GM12878 (cell line): ENCODE results near the gene LYPD4. TPM values are rescaled to one million over a fixed set of nuclear protein-coding genes. Genes with fewer than 3 reads are reported as not detected.
"Not testable (repeated sequence)": the region's sequence is repeated elsewhere in the genome, so short reads cannot be mapped to it uniquely, and the experiment has no call there.

Experiments
- ATAC-seq: fragments of 200-7000 bp; cut with Tn5 transposase; 3 replicates; pipeline ENCODE4 v1.9.1; 2020; ENCODE audit warnings: mild to moderate bottlenecking, moderate library complexity
- BruUV-seq: library from RNA; stranded (reverse); fragments of 400-500 nt; replicated peaks from 2 replicates; lab custom pipeline; 2021; lab: Mats Ljungman, UMichigan
- CTCF ChIA-PET: fragments of 300-600 bp; sonication (Branson Sonifier 250); formaldehyde crosslinking; extraction: SDS; loops from one replicate; lab custom pipeline; 2021; ENCODE audit warnings: inconsistent platforms; lab: Yijun Ruan, JAX
- POLR2A ChIA-PET: fragments of 350-600 bp; formaldehyde crosslinking; extraction: SDS; loops from one replicate; lab custom pipeline; 2021; ENCODE audit warnings: inconsistent platforms; lab: Charles Lee
- RAD21 ChIA-PET: fragments of 300-600 bp; sonication (Branson Sonifier 250); formaldehyde crosslinking; loops from one replicate; lab custom pipeline; 2023; ENCODE audit warnings: antibody characterized with exemption; ENCODE audit not compliant: unreplicated experiment; lab: Charles Lee
- SMC1A ChIA-PET: fragments of 300-600 bp; sonication (Branson Sonifier 250); formaldehyde crosslinking; loops from one replicate; lab custom pipeline; 2023; ENCODE audit not compliant: unreplicated experiment, uncharacterized antibody; lab: Charles Lee
- DNase-seq: peaks from one replicate; pipeline ENCODE4 v3.0.0-alpha.2; 2011; ENCODE audit warnings: low read depth, low spot score
- FAIRE-seq: peaks from 3 replicates; lab custom pipeline; 2011; peaks lifted over from hg19 to GRCh38; lab: Jason Lieb, UNC
- H2AFZ ChIP-seq: 2 replicates; pipeline ENCODE4 v1.6.0; 2011; ENCODE audit warnings: low read depth, low read length, control low read depth; ENCODE audit not compliant: control insufficient read depth
- H3K27ac ChIP-seq: 2 replicates; pipeline ENCODE4 v1.5.1; 2011; ENCODE audit warnings: control low read depth; ENCODE audit not compliant: control insufficient read depth, insufficient read depth
- H3K27me3 ChIP-seq, 2 experiments: replicated peaks in 1 of 2; 2 replicates each; pipeline versions ENCODE4 v1.6.0 to v1.6.1; 2011; ENCODE audit warnings: low read length in 1 of 2; ENCODE audit not compliant: control insufficient read depth in 2 of 2, insufficient read depth in 2 of 2
- H3K36me3 ChIP-seq, 2 experiments: 2 replicates each; pipeline ENCODE4 v1.5.1; 2011; ENCODE audit warnings: low read length in 1 of 2; ENCODE audit not compliant: control insufficient read depth in 2 of 2, insufficient read depth in 2 of 2
- H3K4me1 ChIP-seq: 2 replicates; pipeline ENCODE4 v1.6.1; 2011; ENCODE audit warnings: mild to moderate bottlenecking, low read length, moderate library complexity, mixed read lengths; ENCODE audit not compliant: control insufficient read depth, insufficient read depth
- H3K4me2 ChIP-seq: 2 replicates; pipeline ENCODE4 v1.6.0; 2011; ENCODE audit warnings: control low read depth; ENCODE audit not compliant: control insufficient read depth, insufficient read depth
- H3K4me3 ChIP-seq: fragments of 200-600 bp; sonication (generic); 2 replicates; pipeline ENCODE4 v1.5.1; 2016
- H3K79me2 ChIP-seq: 2 replicates; pipeline ENCODE4 v1.6.0; 2011; ENCODE audit warnings: low read length; ENCODE audit not compliant: control insufficient read depth, insufficient read depth
- H3K9ac ChIP-seq: 2 replicates; pipeline ENCODE4 v1.8.0; 2011; ENCODE audit warnings: low read length, control low read depth, mixed read lengths; ENCODE audit not compliant: control insufficient read depth, insufficient read depth
- H3K9me3 ChIP-seq: replicated peaks from 3 replicates; pipeline ENCODE4 v1.5.1; 2011; ENCODE audit warnings: mild to moderate bottlenecking, low read length; ENCODE audit not compliant: control insufficient read depth, insufficient read depth
- H4K20me1 ChIP-seq: 2 replicates; pipeline ENCODE4 v1.6.0; 2011; ENCODE audit not compliant: control insufficient read depth, insufficient read depth
- ATF7 ChIP-seq: fragments of 450-650 bp; IDR thresholded peaks from 2 replicates; pipeline ENCODE4 v1.6.1; 2016; ENCODE audit warnings: low read depth, mild to moderate bottlenecking
- BMI1 ChIP-seq: fragments of 450-650 bp; IDR thresholded peaks from 2 replicates; pipeline ENCODE4 v1.6.1; 2016; ENCODE audit warnings: mild to moderate bottlenecking, moderate library complexity, borderline replicate concordance
- CREM ChIP-seq: IDR thresholded peaks from 2 replicates; pipeline ENCODE4 v1.6.1; 2014; ENCODE audit warnings: antibody characterized with exemption, low read depth
- CTCF ChIP-seq, 3 experiments: IDR thresholded peaks in 2 of 3; conservative IDR thresholded peaks in 1 of 3; 2 replicates each; pipeline ENCODE4 v1.5.1; 2011; ENCODE audit warnings: low read depth in 3 of 3, low read length in 3 of 3, mild to moderate bottlenecking in 3 of 3, control low read depth in 2 of 3, moderate library complexity in 2 of 3, inconsistent platforms in 1 of 3, mixed read lengths in 1 of 3; ENCODE audit not compliant: control insufficient read depth in 2 of 3, insufficient read depth in 1 of 3; ENCODE audit errors: extremely low read depth in 1 of 3
- IKZF2 ChIP-seq, 2 experiments: fragments of 450-650 bp; IDR thresholded peaks; 2 replicates each; pipeline ENCODE4 v1.6.1; 2017; ENCODE audit warnings: mild to moderate bottlenecking in 2 of 2, moderate library complexity in 2 of 2
- IRF3 ChIP-seq: fragments of 450-650 bp; IDR thresholded peaks from 2 replicates; pipeline ENCODE4 v1.6.1; 2014; ENCODE audit warnings: mild to moderate bottlenecking
- JUND ChIP-seq: IDR thresholded peaks from 2 replicates; pipeline ENCODE4 v1.6.1; 2012; ENCODE audit warnings: low read depth, mild to moderate bottlenecking, low read length, improper control_type of control experiment, moderate library complexity
- RUNX3 ChIP-seq: IDR thresholded peaks from 2 replicates; pipeline ENCODE4 v1.6.1; 2012; ENCODE audit warnings: low read length, inconsistent platforms
- SMC3 ChIP-seq: IDR thresholded peaks from 2 replicates; pipeline ENCODE4 v1.6.1; 2011; ENCODE audit warnings: low read length, improper control_type of control experiment, borderline replicate concordance
- YY1 ChIP-seq: IDR thresholded peaks from 2 replicates; pipeline ENCODE4 v1.6.1; 2011; ENCODE audit warnings: low read depth, mild to moderate bottlenecking, low read length
- ZNF622 ChIP-seq: fragments of 450-650 bp; IDR thresholded peaks from 2 replicates; pipeline ENCODE4 v1.6.1; 2017; ENCODE audit warnings: mild to moderate bottlenecking, inconsistent platforms
- WGBS: methylation state at CpG from one replicate; pipeline ENCODE4 v1.1.6; 2016; ENCODE audit warnings: low lambda C conversion rate; ENCODE audit not compliant: insufficient replicate concordance, insufficient coverage; ENCODE audit errors: missing lambda C conversion rate; 5-methylcytosine and 5-hydroxymethylcytosine counted together
- in situ Hi-C: fragments of 300-500 bp; cut with MboI; formaldehyde crosslinking; loops from 9 replicates; pipeline ENCODE4 v1.14.3; 2018; ENCODE audit warnings: mixed read lengths
- intact Hi-C: fragments of 100-400 bp; cut with micrococcal nuclease; formaldehyde crosslinking; loops from one replicate; pipeline ENCODE4 v1.14.2; 2022; ENCODE audit not compliant: unreplicated experiment
- polyA plus RNA-seq, 11 experiments: library from polyadenylated mRNA; depleted of rRNA in 4 of 11; unstranded in 6 of 11; stranded (reverse) in 5 of 11; fragments of >200 nt; fragmentation: Nextera tagmentation in 4 of 11; fragmentation: Illumina TruSeq in 1 of 11; extraction: Ambion mirVana in 4 of 11; extraction: Trizol in 1 of 11; gene quantifications; 1 replicate in 1 of 11; 2 replicates in 10 of 11; pipeline versions ENCODE4 v1.2.1 to v1.2.3, GENCODE V29; 2011 to 2016; ENCODE audit warnings: inconsistent platforms in 2 of 11, missing spikeins in 2 of 11, low read depth in 1 of 11
- total RNA-seq, 4 experiments: library from RNA; depleted of rRNA in 3 of 4; stranded (reverse); fragments of >200 nt in 3 of 4; fragmentation: Illumina TruSeq in 1 of 4; extraction: Trizol in 1 of 4; gene quantifications; 2 replicates each; pipeline versions ENCODE4 v1.2.1 to v1.2.3, GENCODE V29; 2013 to 2021

Gene LYPD4
- total and polyA plus RNA-seq, 10 of the 15 experiments (the other 5 are each of a cell fraction or from before 2014, with no cell fraction given), result not detected

GRCh38 chr19:41792513-41793413 lies 51.7 kb downstream of the LYPD4 start (continued):
- no peak for TF ChIP-seq IKZF2 (IDR thresholded peaks at IDR 0.05)
- no peak for TF ChIP-seq BMI1
- no peak for TF ChIP-seq IRF3
- TF ChIP-seq YY1, result peak; percentile 69
- 0 out of 2 replicates have a peak, but pooled peaks have one; percentile 16 for TF ChIP-seq CREM
- peak; percentile 64 to 81 (median 76) for TF ChIP-seq CTCF (IDR thresholded peaks at IDR 0.05 in 2 of 3, conservative IDR thresholded peaks at IDR 0.05 in 1 of 3; ENCODE audit: control insufficient read depth in 2 of 3, extremely low read depth in 1 of 3, insufficient read depth in 1 of 3, low read depth in 3 of 3, low read length in 3 of 3)
- no peak for TF ChIP-seq ZNF622
- TF ChIP-seq SMC3, result peak; percentile 84
- TF ChIP-seq JUND, result no peak
- no peak for TF ChIP-seq ATF7
- TF ChIP-seq RUNX3, result peak; percentile 49

GRCh38 chr19:41789053-41789452 lies 55.4 kb downstream of the LYPD4 start:
- SMC1A ChIA-PET, BruUV-seq, POLR2A ChIA-PET, RAD21 ChIA-PET, H2AFZ ChIP-seq, in situ Hi-C loops, H3K9ac ChIP-seq, H4K20me1 ChIP-seq, H3K4me1 ChIP-seq, intact Hi-C loops, H3K9me3 ChIP-seq, H3K4me3 ChIP-seq, ATAC-seq, FAIRE-seq, H3K4me2 ChIP-seq, H3K36me3 ChIP-seq, H3K27ac ChIP-seq, H3K27me3 ChIP-seq, DNase-seq, H3K79me2 ChIP-seq: not testable (repeated sequence)
- 46% methylated on average over 3 of the region's 5 CpGs for WGBS
- CTCF ChIA-PET, result interaction anchor here (2.2 to 7.2 kb wide), 2 partner anchors 12 to 34 kb away, joined by 8 to 188 read pairs; no protein-coding TSS in a partner anchor

- SMC1A ChIA-PET, H3K4me1 ChIP-seq, DNase-seq, H3K4me3 ChIP-seq, H3K27me3 ChIP-seq, BruUV-seq, CTCF ChIA-PET, RAD21 ChIA-PET, H3K79me2 ChIP-seq, H3K9me3 ChIP-seq, in situ Hi-C loops, intact Hi-C loops, H4K20me1 ChIP-seq, POLR2A ChIA-PET, H3K9ac ChIP-seq, ATAC-seq, H3K27ac ChIP-seq, H2AFZ ChIP-seq, FAIRE-seq, H3K36me3 ChIP-seq, H3K4me2 ChIP-seq: not testable (repeated sequence)
- no CpG with 5 or more reads among the region's 1 CpG for WGBS
Measured at GRCh38 chr19:41788518-41788917, 56.0 kb downstream of the LYPD4 start.
